HG02884 (cell line): ENCODE data around the gene UNC45A.
A peak's percentile ranks its signal among the peaks of the same experiment; 100 is the strongest.

Experiments used
- ATAC-seq: cut with Tn5 transposase; IDR thresholded peaks from one replicate; pipeline ENCODE4 v1.9.1; 2021; ENCODE audit warnings: mild to moderate bottlenecking, moderate library complexity; ENCODE audit not compliant: unreplicated experiment

Gene UNC45A

GRCh38 chr15:90941038-90941437 lies 6.0 kb downstream of the UNC45A start:
- no peak for ATAC-seq

DNA sequence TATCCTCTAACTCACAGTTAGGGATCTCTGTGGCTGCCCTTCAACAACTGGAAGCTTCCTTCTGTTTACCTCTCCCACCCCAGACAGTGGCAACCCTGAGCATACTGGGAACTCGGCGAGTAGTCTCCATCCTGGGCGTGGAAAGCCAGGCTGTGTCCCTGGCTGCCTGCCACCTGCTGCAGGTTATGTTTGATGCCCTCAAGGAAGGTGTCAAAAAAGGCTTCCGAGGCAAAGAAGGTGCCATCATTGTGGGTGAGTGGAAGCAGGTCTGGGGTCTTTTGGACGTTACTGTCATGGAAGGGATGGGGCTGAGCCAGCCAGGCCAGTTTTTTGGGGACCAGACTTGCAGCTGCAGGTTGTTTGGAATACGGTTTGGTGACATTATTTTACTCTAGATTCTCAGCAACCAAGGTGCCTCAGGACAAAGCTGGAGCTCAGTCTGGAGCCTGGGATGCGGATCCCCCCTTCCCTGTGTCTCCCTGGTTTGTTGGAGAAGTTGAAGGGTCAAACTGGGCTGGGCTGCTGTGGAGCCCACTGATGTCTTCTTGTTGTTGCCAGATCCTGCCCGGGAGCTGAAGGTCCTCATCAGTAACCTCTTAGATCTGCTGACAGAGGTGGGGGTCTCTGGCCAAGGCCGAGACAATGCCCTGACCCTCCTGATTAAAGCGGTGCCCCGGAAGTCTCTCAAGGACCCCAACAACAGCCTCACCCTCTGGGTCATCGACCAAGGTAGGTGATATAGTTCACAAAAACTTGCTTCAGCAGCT lies 7.5 kb downstream of the UNC45A start:
- no peak for ATAC-seq

DNA sequence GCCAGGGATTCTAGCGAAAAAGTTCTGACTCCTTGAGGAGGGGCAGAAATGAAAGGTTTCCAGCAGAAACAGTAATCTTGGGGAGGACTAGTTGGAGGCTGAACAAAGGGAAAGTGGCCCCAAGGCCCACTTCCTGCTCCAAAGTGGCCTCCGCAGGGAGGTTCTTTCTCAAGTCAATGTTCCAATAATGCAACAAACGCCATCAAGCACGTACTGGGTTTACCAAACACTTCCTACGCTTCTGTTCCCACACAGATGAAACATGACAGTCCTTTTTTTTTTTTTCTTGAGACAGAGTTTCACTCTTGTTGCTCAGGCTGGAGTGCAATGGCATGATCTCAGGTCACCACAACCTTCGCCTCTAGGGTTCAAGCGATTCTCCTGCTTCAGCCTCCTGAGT lies 10.0 kb downstream of the UNC45A start:
- no peak for ATAC-seq

DNA sequence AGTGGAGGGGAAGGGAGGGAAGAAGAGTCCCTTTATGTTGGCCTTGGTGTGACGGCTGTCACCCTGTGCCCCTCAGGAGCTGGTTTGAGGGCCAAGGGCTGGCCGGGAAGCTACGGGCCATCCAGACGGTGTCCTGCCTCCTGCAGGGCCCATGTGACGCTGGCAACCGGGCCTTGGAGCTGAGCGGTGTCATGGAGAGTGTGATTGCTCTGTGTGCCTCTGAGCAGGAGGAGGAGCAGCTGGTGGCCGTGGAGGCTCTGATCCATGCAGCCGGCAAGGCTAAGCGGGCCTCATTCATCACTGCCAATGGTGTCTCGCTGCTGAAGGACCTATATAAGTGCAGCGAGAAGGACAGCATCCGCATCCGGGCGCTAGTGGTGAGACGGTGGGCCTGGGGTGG lies 11.5 kb downstream of the UNC45A start:
- ATAC-seq = no peak

- no peak for ATAC-seq
Observed at GRCh38 chr15:90946941-90947576, 12.0 kb downstream of the UNC45A start.

DNA sequence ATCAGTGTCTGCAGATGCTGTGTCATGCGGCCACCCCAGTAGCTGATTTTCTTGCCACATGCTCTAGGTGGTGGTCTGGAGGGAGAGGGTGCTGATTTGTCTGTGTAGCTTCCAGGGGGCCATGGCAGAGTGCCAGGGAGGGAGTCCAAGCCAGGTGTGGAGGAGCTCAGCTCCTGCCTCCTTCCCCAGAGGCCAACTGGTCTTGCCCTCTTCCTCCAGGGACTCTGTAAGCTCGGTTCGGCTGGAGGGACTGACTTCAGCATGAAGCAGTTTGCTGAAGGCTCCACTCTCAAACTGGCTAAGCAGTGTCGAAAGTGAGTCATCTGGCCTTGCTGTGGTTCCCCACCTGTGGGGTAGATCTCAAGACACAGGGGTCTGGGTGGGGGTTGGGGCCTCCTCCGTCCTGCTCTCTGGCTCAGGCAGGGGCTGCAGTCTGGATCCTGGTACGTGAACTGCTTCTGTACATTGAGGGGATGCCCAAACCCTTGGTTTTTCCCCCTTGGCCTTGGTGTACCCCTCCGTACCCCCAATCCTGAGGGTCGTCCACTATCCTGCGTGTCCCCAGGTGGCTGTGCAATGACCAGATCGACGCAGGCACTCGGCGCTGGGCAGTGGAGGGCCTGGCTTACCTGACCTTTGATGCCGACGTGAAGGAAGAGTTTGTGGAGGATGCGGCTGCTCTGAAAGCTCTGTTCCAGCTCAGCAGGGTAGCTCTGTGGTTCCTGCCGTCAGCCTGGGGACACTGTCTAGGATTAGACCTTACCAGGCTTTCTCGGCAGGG lies 12.7 kb downstream of the UNC45A start:
- ATAC-seq = no peak

- ATAC-seq = no peak
Observed at GRCh38 chr15:90948506-90948905, 13.4 kb downstream of the UNC45A start.

DNA sequence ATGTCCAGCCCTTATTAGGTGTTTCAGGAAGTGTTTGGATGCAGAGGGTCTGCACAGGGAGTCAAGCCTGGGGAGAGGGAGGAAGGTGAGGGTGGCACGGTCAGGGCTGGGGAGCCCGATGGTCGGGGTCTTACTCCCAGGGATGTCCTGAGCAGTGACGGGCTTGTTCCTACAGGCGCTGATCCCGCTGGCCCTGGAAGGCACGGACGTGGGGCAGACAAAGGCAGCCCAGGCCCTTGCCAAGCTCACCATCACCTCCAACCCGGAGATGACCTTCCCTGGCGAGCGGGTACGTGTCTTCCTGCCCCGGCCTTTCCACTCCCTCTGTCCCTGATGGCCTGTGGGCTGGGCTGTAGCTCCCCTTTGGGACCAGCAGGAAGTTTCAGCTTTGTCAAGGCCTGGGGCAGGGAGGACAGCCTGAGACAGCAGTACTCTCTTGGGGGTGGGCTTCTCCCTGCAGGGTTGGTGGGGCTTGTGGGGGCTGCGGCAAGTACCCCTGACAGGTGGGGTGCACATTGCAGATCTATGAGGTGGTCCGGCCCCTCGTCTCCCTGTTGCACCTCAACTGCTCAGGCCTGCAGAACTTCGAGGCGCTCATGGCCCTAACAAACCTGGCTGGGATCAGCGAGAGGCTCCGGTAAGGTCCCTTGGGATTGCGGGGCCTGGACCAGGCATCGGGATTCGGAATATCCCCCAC lies 15.0 kb downstream of the UNC45A start:
- no peak for ATAC-seq

DNA sequence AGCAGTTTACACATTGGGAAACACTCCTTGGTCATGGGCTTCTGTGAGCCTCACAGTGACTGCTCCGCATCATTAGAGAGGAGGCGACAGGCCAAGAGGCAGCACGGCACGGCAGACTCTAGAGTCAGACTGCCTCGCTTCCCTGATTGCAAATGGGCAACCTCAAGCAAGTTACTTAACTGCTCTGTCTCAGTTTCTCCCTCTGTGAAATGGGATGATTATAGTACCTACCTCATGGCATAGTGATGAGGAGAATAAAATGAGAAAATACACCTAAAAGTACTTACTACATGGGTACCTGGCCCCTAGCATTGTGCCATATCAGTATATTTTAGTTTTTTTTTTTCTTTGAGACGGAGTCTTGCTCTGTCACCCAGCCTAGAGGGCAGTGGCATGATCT lies 15.6 kb downstream of the UNC45A start:
- no peak for ATAC-seq

GRCh38 chr15:90952901-90953677 lies 18.0 kb downstream of the UNC45A start:
- no peak for ATAC-seq

DNA sequence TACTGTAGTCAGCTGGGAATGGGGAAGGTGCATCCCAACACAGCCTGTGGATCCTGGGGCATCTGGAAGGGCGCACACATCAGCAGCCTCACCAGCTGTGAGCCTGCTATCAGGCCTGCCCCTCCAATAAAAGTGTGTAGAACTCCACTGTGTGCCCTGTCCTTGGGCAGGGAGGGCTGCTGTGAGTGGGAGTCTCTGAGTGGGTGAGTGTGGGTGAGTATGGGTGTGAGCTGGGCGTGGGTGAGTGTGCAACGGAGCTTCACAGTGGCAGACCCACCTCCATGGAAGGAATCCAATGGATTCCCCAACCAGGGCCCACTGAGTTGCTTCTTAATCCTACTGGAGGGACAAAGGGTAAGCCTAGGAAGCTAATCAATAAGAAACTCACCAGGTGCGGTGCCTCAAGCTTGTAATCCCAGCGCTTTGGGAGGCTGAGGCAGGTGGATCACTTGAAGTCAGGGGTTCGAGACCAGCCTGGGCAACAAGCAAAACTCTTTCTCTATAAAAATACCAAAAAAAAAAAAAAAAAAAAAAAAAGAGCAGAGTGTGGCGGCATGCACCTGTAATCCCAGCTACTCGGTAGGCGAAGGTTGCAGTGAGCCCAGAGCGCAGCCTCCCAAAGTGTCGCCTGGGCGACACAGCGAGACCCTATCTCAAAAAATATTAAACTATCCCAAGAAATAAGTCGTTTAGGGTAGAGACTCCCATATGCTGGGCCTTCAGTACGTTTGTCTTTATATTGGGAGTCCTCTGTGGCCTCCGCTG lies 19.0 kb downstream of the UNC45A start:
- ATAC-seq = no peak

- peak; percentile 86 for ATAC-seq
Observed at GRCh38 chr15:90954712-90955623, 19.9 kb downstream of the UNC45A start, which contains the start of gene RCCD1. TSS of gene RCCD1 (plus strand) at chr15:90954884. CDS start at chr15:90956735, 1,851 bp downstream.

DNA sequence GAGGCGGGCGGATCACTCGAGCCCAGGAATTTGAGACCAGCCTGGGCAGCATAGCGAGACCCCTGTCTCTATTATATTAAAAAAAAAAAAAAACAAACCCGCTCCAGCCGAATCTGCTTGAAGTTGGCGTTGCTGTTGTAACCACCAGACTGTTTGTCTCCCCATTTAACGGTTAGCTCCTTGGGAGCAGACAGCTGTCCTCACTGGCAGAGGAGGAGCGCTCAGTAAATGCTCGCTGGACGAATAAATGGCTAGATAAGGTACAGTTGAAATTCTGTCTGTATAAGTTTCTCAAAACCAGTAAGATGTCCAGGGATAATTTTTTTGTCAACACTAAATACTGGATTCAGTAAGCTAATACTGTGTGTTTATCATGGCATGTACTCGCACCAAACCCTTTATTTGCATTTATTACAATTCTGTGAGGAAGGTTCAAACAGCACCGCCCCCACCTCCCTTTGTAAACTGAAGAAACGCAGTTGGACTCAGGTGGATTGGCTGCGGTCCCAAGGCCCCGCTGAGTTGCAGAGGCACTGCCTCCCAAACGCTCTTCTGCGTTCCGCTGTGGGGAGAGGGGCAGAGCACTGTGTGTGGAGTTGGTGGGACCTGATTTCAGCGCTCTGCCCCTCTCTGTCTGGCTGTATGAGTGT lies 20.7 kb downstream of the UNC45A start:
- no peak for ATAC-seq

- ATAC-seq = no peak
Observed at GRCh38 chr15:90956274-90957030, 21.4 kb downstream of the UNC45A start.

- no peak for ATAC-seq
Observed at GRCh38 chr15:90957031-90957790, 22.1 kb downstream of the UNC45A start.

- no peak for ATAC-seq
Observed at GRCh38 chr15:90957791-90958190, 22.7 kb downstream of the UNC45A start.
